Cardiac muscle cell (in vitro differentiated cells and primary cell): ENCODE results near the gene MSI1. TPM values are rescaled to one million over a fixed set of nuclear protein-coding genes. Genes with fewer than 3 reads are reported as not detected.

ENCODE experiments used
- DNase-seq, 2 donors: peaks; one replicate each; pipeline versions ENCODE4 v3.0.0 to v3.0.0-alpha.2; 2010 to 2017; ENCODE audit warnings: low read depth in 1 of 2, low spot score in 1 of 2
- H3K27ac ChIP-seq: fragments of 200-600 bp; sonication (generic); 2 replicates; pipeline ENCODE4 v1.5.1; 2016
- H3K27me3 ChIP-seq: fragments of 200-600 bp; sonication (generic); 2 replicates; pipeline ENCODE4 v1.6.0; 2016; ENCODE audit warnings: control low read depth
- H3K36me3 ChIP-seq: fragments of 200-600 bp; sonication (generic); 2 replicates; pipeline ENCODE4 v1.5.1; 2016; ENCODE audit warnings: control low read depth
- H3K4me1 ChIP-seq: fragments of 200-600 bp; sonication (generic); 2 replicates; pipeline ENCODE4 v1.8.1; 2017; ENCODE audit warnings: low read depth, mild to moderate bottlenecking, mixed run types
- H3K4me3 ChIP-seq: fragments of 200-600 bp; sonication (generic); 2 replicates; pipeline ENCODE4 v1.5.1; 2016; ENCODE audit warnings: mild to moderate bottlenecking
- H3K9me3 ChIP-seq: fragments of 200-600 bp; sonication (generic); 2 replicates; pipeline ENCODE4 v1.5.1; 2017; ENCODE audit warnings: low read depth, mild to moderate bottlenecking, control low read depth
- polyA plus RNA-seq: library from polyadenylated mRNA; unstranded; fragments of >200 nt; fragmentation: Nextera tagmentation; extraction: Ambion mirVana; gene quantifications from 2 replicates; pipeline ENCODE4 v1.2.1, GENCODE V29; 2016
- total RNA-seq: library from RNA; depleted of rRNA; stranded (reverse); fragments of >200 nt; gene quantifications from 2 replicates; pipeline ENCODE4 v1.2.3, GENCODE V29; 2016
- TF ChIP-seq, protein P1 (sequence below): IDR thresholded peaks from 2 replicates; pipeline ENCODE4 v1.5.1; 2012; ENCODE audit warnings: low read depth, mild to moderate bottlenecking, low read length

MSI1 gene
- total and polyA plus RNA-seq, 2 experiments from 2014 or later, result 26.2 to 28.8 TPM

DNA sequence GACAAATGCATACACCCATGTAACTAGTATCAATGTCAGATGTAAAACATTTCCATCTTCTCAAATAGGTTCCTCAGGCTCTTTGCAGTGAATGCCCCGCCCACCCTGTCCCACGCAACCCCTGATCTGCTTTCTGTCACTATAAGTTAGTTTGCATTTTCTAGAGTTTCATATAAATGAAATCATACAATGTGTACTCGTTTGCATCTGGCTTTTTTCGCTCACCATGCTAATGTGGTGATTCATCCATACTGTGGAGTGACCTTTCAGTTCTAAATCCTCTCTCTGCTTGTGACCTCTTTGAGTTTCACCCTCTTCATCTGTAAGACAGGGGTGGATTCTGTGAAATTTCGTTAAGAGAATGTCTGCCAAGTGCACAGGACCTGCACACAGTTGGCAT lies 30.6 kb upstream of the MSI1 start:
- no peaks in the 10 kb centered on the region for H3K36me3 ChIP-seq
- no peaks in the 10 kb centered on the region for H3K9me3 ChIP-seq
- H3K4me1 ChIP-seq, result peaks cover 8% of the 10 kb centered on the region
- DNase-seq, result peak in 1 of 2 donors; percentile 50
- H3K4me3 ChIP-seq, result no peak overlapping the region
- TF ChIP-seq, protein P1, sequence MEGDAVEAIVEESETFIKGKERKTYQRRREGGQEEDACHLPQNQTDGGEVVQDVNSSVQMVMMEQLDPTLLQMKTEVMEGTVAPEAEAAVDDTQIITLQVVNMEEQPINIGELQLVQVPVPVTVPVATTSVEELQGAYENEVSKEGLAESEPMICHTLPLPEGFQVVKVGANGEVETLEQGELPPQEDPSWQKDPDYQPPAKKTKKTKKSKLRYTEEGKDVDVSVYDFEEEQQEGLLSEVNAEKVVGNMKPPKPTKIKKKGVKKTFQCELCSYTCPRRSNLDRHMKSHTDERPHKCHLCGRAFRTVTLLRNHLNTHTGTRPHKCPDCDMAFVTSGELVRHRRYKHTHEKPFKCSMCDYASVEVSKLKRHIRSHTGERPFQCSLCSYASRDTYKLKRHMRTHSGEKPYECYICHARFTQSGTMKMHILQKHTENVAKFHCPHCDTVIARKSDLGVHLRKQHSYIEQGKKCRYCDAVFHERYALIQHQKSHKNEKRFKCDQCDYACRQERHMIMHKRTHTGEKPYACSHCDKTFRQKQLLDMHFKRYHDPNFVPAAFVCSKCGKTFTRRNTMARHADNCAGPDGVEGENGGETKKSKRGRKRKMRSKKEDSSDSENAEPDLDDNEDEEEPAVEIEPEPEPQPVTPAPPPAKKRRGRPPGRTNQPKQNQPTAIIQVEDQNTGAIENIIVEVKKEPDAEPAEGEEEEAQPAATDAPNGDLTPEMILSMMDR, result no peak
- no peaks in the 10 kb centered on the region for H3K27me3 ChIP-seq
- no peak overlapping the region for H3K27ac ChIP-seq

DNA sequence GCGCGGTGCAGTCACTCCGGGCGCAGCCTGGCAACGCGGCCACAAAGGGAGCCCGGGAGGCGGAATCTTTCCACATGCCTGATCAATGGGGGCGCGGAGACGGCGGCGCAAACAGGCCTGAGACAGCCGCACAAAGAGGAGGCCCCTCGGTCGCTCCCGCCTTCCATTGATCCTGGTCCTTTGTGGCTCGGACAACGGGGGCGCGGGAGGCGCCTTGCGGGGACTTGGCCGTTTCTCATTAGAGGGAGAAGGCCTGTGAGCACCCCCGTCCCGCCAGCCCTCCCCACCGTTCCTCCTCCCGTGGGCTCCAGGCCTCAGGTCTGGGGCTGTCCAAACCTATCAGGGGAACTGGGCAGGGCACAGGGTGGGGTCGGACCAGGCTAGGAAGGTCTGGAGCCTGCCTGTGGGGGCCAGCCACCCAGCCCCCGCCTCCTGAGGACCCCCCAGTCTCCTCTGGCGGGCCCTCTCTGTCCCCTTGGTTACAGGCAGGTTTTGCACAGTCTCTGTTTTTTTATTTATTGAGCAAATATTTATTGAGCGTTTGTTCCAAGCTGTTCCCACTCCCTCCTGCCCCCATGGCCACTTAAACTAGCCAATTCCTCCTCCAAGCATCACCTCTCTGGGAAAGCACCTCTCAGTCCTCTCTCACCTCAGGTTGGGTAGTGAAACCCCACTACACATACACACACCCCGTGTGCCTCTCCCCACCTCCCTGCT lies 29.0 kb upstream of the MSI1 start:
- Histone ChIP-seq H3K27me3 (no peaks in the 10 kb centered on the region), H3K9me3 (no peaks in the 10 kb centered on the region), H3K27ac (no peak overlapping the region), H3K36me3 (no peaks in the 10 kb centered on the region), H3K4me3 (no peak overlapping the region), H3K4me1 (peaks cover 13% of the 10 kb centered on the region)
- TF ChIP-seq, protein P1, result no peak
- DNase-seq, result no peak

DNA sequence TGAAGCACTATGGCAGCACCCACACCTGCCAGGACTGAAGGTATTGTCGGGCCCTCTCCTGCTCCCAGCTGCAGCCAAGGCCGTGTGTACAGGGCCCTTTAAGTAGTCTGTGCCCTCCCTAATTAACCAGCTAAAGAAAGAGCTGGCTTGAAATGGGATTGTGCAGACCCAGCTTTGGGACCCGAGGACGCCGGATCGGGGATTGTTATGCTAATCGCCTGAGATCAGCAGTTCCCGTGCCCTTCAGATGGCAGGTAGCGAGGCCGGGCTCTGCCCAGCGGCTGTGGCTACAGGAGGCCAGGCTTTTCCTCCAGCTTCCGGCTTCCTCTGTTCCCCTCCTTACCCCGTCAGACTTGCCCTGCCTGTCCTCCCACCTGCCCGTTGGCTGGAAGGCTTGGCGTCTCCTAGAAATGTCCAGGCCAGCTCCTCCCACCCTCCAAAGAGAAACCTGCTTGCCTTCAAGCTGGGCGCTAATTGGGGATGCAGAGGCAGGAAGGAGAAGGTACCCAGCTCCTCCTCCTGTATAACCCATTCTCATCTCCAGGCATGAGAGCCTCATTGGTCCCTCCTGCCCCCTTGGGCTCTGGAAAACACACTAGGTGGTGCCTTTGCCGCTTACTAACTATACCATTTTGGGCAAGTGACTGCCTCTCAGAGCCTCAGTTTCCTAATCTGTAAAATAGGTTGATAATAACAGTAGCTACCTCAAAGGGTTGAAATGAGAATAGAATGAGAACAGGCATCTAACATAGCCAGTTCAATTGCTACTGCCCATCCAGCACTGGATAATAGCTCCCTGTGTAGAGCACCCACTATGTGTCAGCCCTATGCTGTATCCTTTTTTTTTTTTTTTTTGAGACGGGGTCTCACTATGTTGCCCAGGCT lies 25.8 kb upstream of the MSI1 start:
- Histone ChIP-seq H3K27ac (peak overlapping the region; percentile 48), H3K36me3 (no peaks in the 10 kb centered on the region), H3K4me1 (peaks cover 7% of the 10 kb centered on the region), H3K27me3 (no peaks in the 10 kb centered on the region), H3K4me3 (no peak overlapping the region), H3K9me3 (no peaks in the 10 kb centered on the region)
- TF ChIP-seq, protein P1, result no peak
- DNase-seq, result no peak

DNA sequence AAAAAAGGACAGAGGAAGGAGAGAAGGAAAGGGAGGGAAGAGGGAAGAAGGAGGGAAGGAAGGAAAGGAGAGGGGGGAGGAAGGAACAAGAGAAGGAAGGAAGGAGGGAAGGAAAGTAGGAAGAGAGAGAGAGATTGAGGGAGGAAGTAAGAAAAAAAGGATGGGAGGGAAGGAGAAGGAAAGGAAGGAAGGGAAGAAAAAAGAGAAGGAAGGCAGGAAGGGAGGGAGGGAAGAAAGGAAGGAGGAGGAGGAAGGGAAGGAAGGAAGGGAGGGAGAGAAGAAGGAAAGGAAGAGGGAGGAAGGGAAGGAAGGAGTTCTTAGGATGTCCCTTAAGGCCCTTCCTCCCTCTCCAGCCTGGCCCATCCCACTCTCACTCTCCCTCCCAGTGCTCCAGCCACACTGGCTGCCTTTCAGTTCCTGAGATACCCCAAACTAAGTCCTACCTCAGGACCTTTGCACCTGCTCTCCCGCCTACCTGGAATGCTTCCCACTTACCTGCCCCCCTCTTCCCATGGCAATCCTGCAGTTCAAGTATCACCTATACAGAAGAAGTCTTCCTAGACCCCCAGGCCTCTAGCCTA lies 21.7 kb upstream of the MSI1 start:
- H3K36me3 ChIP-seq, result no peaks in the 10 kb centered on the region
- H3K4me1 ChIP-seq, result peaks cover 10% of the 10 kb centered on the region
- H3K9me3 ChIP-seq, result no peaks in the 10 kb centered on the region
- DNase-seq, result no peak
- no peak overlapping the region for H3K4me3 ChIP-seq
- H3K27me3 ChIP-seq, result no peaks in the 10 kb centered on the region
- TF ChIP-seq, protein P1, result no peak
- no peak overlapping the region for H3K27ac ChIP-seq

DNA sequence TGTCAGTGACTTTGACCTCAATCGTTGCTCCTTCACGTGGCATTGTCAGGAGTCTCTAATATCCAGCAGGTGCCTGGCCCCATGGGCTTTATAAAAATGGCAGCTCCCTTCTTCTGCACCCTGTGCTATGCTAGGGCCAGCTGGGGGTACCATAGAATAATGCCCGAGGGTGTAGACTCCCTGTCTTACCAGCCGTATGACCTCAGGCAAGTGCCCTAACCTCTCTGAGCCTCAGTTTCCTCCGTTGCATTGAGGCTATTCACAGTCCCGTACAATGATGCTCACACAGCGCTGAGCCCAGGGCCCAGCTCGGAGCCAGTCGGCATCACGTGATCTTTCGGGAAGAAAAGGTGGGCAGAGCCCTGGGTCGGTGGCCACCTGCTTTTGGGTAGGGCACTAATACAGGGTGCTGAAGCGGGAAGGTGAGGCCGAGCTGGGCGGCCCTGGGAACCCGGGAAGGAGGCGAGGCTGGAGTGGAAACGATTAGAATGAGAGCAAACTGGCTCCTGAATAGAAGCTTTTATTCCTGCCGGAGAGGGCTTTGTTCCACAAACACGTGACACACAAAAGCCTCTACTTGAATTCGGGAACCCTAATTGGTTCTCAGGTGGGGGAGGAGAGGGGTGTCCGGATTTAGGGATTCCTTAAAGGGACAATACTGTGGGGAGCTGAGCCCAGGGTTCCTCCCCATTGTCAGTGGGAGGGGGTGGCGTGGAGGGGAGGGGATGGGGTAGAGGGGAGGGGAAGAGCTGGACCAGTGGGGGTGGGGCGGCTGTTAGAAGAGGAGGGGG lies 19.9 kb upstream of the MSI1 start:
- TF ChIP-seq, protein P1, result no peak
- peak in 1 of 2 donors; percentile 79 for DNase-seq
- H3K4me3 ChIP-seq, result no peak overlapping the region
- no peaks in the 10 kb centered on the region for H3K9me3 ChIP-seq
- H3K4me1 ChIP-seq, result peaks cover 3% of the 10 kb centered on the region
- no peaks in the 10 kb centered on the region for H3K36me3 ChIP-seq
- no peaks in the 10 kb centered on the region for H3K27me3 ChIP-seq
- H3K27ac ChIP-seq, result peak overlapping the region; percentile 89
